ENCODE data around the gene STAT3. TPM values are rescaled to one million over a fixed set of nuclear protein-coding genes. Genes with fewer than 3 reads are reported as not detected.

The STAT3 gene
- total and polyA plus RNA-seq, 2 of the 13 experiments (the other 11 are each of a cell fraction or from before 2014, with no cell fraction given) = 61.8 to 62.4 TPM

DNA sequence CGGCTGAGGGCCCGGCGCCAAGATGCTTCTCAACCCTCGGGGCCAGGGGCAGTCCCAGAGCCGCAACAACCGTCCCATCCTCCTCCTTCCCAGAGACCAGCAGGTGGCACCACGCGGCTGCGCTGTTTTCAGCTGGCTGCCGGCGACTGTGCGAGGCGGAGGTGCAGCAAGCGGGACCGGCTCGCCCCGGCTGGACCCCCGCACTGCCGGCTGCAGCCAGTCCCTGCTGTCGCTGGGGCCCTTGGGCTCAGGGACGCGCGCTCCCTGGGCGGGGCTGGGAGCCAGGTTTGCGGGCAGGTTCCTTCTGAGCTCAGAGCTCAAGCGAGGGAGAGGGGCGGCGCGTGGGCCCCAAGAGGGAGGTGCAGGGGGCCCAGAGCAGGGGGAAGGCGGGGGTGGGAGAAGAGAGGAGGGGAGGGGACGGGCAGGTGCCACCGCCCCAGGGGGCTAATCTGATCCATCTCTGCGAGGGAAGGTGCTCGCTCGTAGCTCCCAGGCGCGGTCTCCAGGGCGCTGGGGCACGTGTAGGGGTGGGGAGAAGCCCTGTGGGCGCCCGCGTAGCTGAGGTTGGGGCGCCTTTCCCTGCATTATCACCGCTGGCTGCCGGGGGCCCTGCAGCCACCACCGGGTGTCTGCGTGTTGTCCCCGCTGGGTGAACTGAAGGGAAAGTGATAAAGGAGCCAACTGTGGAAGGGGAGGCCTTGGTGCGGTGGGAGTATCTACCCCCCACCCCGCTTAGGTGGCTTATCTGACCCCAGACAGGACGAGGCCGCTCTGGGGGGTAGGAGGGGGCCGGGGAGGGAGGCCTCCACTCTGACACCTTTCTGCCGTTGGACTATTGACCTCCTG, 75.7 kb downstream of the STAT3 start (continued):
- TF ChIP-seq ZBTB8A (CRISPR knock-in tag; IDR thresholded peaks at IDR 0.05; ENCODE audit: borderline replicate concordance, low read depth) (no peak), ZNF543 (CRISPR knock-in tag; IDR thresholded peaks at IDR 0.05) (peak; percentile 68; the same call in 1 of the 2 replicates), KDM6A (CRISPR knock-in tag; IDR thresholded peaks at IDR 0.05; ENCODE audit: low read depth) (no peak), ZNF331 (CRISPR knock-in tag; IDR thresholded peaks at IDR 0.05) (peak; percentile 45; the same call in 1 of the 2 replicates), NFYB (CRISPR knock-in tag; IDR thresholded peaks at IDR 0.05) (0 out of 2 replicates have a peak, but pooled peaks have one; percentile 0), GZF1 (CRISPR knock-in tag; IDR thresholded peaks at IDR 0.05) (peak; percentile 71), SP5 (CRISPR knock-in tag; IDR thresholded peaks at IDR 0.05; ENCODE audit: borderline replicate concordance, low read depth) (peak; percentile 83), ZNF564 (CRISPR knock-in tag; IDR thresholded peaks at IDR 0.05) (peak; percentile 66; the same call in 1 of the 2 replicates), HHEX (CRISPR knock-in tag; IDR thresholded peaks at IDR 0.05) (no peak), ZNF75D (CRISPR knock-in tag; IDR thresholded peaks at IDR 0.05; ENCODE audit: borderline replicate concordance) (no peak), ZNF232 (CRISPR knock-in tag; IDR thresholded peaks at IDR 0.05; ENCODE audit: borderline replicate concordance) (0 out of 2 replicates have a peak, but pooled peaks have one; percentile 15), MAFG (CRISPR knock-in tag; IDR thresholded peaks at IDR 0.05) (no peak), ZBTB7B (CRISPR knock-in tag; IDR thresholded peaks at IDR 0.05) (peak; percentile 96)
- TF ChIP-seq, protein P1, sequence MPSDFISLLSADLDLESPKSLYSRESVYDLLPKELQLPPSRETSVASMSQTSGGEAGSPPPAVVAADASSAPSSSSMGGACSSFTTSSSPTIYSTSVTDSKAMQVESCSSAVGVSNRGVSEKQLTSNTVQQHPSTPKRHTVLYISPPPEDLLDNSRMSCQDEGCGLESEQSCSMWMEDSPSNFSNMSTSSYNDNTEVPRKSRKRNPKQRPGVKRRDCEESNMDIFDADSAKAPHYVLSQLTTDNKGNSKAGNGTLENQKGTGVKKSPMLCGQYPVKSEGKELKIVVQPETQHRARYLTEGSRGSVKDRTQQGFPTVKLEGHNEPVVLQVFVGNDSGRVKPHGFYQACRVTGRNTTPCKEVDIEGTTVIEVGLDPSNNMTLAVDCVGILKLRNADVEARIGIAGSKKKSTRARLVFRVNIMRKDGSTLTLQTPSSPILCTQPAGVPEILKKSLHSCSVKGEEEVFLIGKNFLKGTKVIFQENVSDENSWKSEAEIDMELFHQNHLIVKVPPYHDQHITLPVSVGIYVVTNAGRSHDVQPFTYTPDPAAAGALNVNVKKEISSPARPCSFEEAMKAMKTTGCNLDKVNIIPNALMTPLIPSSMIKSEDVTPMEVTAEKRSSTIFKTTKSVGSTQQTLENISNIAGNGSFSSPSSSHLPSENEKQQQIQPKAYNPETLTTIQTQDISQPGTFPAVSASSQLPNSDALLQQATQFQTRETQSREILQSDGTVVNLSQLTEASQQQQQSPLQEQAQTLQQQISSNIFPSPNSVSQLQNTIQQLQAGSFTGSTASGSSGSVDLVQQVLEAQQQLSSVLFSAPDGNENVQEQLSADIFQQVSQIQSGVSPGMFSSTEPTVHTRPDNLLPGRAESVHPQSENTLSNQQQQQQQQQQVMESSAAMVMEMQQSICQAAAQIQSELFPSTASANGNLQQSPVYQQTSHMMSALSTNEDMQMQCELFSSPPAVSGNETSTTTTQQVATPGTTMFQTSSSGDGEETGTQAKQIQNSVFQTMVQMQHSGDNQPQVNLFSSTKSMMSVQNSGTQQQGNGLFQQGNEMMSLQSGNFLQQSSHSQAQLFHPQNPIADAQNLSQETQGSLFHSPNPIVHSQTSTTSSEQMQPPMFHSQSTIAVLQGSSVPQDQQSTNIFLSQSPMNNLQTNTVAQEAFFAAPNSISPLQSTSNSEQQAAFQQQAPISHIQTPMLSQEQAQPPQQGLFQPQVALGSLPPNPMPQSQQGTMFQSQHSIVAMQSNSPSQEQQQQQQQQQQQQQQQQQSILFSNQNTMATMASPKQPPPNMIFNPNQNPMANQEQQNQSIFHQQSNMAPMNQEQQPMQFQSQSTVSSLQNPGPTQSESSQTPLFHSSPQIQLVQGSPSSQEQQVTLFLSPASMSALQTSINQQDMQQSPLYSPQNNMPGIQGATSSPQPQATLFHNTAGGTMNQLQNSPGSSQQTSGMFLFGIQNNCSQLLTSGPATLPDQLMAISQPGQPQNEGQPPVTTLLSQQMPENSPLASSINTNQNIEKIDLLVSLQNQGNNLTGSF (CRISPR knock-in tag; IDR thresholded peaks at IDR 0.05) = no peak
- TF ChIP-seq, protein P2, sequence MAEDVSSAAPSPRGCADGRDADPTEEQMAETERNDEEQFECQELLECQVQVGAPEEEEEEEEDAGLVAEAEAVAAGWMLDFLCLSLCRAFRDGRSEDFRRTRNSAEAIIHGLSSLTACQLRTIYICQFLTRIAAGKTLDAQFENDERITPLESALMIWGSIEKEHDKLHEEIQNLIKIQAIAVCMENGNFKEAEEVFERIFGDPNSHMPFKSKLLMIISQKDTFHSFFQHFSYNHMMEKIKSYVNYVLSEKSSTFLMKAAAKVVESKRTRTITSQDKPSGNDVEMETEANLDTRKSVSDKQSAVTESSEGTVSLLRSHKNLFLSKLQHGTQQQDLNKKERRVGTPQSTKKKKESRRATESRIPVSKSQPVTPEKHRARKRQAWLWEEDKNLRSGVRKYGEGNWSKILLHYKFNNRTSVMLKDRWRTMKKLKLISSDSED (CRISPR knock-in tag; IDR thresholded peaks at IDR 0.05) = no peak
- TF ChIP-seq, protein P3, sequence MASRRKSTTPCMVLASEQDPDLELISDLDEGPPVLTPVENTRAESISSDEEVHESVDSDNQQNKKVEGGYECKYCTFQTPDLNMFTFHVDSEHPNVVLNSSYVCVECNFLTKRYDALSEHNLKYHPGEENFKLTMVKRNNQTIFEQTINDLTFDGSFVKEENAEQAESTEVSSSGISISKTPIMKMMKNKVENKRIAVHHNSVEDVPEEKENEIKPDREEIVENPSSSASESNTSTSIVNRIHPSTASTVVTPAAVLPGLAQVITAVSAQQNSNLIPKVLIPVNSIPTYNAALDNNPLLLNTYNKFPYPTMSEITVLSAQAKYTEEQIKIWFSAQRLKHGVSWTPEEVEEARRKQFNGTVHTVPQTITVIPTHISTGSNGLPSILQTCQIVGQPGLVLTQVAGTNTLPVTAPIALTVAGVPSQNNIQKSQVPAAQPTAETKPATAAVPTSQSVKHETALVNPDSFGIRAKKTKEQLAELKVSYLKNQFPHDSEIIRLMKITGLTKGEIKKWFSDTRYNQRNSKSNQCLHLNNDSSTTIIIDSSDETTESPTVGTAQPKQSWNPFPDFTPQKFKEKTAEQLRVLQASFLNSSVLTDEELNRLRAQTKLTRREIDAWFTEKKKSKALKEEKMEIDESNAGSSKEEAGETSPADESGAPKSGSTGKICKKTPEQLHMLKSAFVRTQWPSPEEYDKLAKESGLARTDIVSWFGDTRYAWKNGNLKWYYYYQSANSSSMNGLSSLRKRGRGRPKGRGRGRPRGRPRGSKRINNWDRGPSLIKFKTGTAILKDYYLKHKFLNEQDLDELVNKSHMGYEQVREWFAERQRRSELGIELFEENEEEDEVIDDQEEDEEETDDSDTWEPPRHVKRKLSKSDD (CRISPR knock-in tag; IDR thresholded peaks at IDR 0.05; ENCODE audit: low read depth) = no peak
